ENCODE measurements around the gene ADGRA3. TPM values are rescaled to one million over a fixed set of nuclear protein-coding genes. Genes with fewer than 3 reads are reported as not detected.

The ADGRA3 gene
- total RNA-seq, 2 donors from 2014 or later, result 5.3 to 8.2 TPM

DNA sequence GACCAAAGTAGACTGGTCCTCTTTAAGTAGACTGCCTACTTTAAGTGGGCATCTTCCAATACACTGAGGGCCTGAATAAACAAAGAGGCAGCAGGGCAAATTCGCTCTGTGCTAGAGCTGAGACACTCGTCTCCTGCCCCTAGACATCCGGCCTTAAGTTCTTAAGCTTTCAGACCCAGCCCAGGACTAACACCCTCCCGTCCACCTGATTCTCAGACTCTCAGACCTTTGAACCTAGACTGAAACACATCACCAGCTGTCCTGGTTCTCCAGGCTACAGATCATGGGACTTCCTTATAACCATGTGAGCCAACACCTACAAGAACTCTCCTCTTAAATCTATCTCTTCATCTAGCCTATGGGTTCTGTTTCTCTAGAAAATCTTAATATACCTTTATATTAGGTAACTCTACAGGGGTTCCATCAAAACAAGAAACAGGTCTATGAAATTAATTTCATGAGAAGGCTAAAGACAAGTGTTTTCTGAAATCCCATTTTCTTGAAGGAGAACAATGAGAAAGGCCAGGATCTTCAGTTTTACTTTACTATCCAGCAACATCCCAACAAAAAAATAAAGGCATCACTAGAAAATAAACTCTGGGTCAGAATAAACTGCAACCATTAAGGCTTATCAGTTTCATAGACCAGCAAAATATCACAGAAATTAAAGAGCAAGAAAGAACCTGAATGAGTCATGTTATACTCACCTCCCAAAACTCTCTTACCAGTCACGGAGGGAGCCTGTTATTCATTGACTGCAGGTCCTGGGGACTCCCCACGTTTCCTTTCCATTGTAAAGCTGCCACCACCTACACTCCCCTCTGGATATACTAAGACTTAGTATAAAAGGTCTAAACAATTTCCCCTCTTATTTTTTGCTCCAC, 14.8 kb downstream of the ADGRA3 start:
- H3K27ac Mint-ChIP-seq, result no peak overlapping the region
- DNase-seq (ENCODE audit: low spot score) (no peak), ATAC-seq (no peak)

DNA sequence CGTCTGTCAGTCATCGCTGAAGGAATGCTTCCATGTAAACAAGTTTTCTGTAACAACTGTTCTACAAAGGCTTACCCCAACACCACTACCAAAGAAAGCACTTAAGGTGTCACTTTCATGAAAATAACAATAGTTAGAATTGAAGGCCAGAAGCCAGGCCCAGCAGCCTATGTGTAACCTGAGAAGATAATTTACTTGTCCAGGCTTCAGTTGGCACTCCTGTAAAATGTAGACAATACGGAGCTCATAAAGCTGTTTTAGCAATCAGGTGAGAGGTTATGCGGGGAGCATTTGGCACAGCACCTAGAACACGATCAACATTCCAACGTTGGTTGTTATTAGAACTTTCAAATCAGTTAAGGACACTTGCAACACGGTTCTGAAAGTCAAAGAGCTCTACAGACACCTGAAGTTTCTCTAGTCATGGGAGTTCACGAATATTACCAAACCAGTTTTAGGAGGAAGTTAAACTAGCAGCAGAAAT, 15.7 kb downstream of the ADGRA3 start:
- Mint-ChIP-seq H3K9me3 (no peaks in the 10 kb centered on the region), H3K36me3 (no peaks in the 10 kb centered on the region), H3K27me3 (no peaks in the 10 kb centered on the region), H3K27ac (no peak overlapping the region), H3K4me3 (no peak overlapping the region), H3K4me1 (ENCODE audit: low read depth in 2 of 2) (no peaks in the 10 kb centered on the region)
- no peak for DNase-seq (ENCODE audit: low spot score)
- no peak for ATAC-seq

More for the DNA sequence above, 14.8 kb downstream of the ADGRA3 start:
- peaks cover 6 to 7% of the 10 kb centered on the region in 2 donors for H3K4me1 Mint-ChIP-seq (ENCODE audit: low read depth in 2 of 2)
- H3K4me3 Mint-ChIP-seq, result no peak overlapping the region
- no peaks in the 10 kb centered on the region for H3K36me3 Mint-ChIP-seq
- H3K27me3 Mint-ChIP-seq, result no peaks in the 10 kb centered on the region
- no peaks in the 10 kb centered on the region for H3K9me3 Mint-ChIP-seq

DNA sequence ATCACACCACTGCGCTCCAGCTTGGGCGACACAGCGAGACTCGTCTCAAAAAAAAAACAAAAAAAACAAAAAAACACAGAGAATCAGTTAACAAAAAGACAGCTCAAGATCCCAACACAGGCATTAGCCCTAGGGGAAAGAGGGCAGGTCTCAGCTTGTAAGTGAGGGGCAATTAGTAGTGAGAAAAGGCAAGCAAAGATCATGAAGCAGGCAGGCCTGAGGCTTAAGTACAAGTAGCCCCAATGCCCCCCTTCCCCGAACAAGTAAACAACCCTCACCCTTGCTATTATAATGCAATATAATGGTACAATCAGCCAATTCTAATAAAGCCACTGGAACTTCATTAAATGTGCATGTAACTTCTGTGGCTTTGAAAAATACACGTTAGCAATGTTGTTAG, 17.0 kb downstream of the ADGRA3 start:
- no peaks in the 10 kb centered on the region for H3K9me3 Mint-ChIP-seq
- no peaks in the 10 kb centered on the region for H3K27me3 Mint-ChIP-seq
- no peak overlapping the region for H3K27ac Mint-ChIP-seq
- no peak overlapping the region for H3K4me3 Mint-ChIP-seq
- ATAC-seq (no peak), DNase-seq (ENCODE audit: low spot score) (no peak)
- no peaks in the 10 kb centered on the region for H3K4me1 Mint-ChIP-seq (ENCODE audit: low read depth in 2 of 2)
- H3K36me3 Mint-ChIP-seq, result no peaks in the 10 kb centered on the region

DNA sequence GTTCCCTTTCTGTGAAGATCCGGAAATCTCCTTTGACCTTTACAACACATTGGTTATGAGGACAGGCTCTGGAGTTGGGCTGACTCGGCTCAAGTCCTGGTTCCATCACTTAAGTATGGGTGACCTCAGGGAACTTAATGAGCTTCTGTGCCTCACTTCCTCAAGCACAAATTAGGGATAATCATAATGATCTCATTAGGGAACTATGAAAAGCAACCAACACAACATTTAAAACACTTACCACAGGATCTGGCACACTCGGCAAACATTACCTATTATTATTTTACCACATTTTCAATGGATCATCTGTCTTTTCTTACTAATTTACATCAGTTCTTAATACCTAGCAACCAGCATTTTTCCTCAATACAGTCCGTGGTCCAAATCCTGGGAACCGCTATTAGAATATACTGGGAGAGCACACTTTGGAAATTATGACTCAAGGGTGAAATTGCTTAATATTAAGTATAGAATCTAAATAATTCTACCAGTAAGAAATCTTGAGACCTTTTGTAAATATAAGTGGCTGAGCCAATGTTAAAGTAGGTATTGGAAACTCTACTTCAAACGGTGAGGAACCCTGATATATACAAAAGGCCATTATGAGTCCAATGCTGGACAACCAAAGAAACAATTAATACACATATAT, 19.6 kb downstream of the ADGRA3 start:
- ATAC-seq (no peak), DNase-seq (ENCODE audit: low spot score) (no peak)
- Mint-ChIP-seq H3K4me3 (no peak overlapping the region), H3K27me3 (no peaks in the 10 kb centered on the region), H3K27ac (no peak overlapping the region), H3K36me3 (no peaks in the 10 kb centered on the region), H3K9me3 (no peaks in the 10 kb centered on the region), H3K4me1 (ENCODE audit: low read depth in 2 of 2) (no peaks in the 10 kb centered on the region)

DNA sequence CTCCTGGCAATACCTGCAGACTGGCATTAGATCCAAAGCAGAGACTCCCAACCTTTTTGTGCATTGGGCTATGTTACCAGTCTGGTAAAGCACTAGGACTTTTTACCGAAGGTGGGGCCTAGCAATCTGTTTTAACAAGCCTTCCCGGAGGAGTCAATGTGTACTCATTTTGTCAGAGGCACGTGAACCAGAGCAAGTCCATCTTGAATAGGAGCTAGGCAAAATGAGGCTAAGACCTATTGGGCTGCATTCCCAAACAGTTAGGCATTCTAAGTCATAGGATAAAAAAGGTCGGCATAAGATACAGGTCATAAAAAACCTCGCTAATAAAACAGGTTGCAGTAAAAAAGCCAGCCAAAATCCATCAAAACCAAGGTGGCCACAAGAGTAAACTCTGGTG, 22.3 kb downstream of the ADGRA3 start:
- Mint-ChIP-seq H3K9me3 (no peaks in the 10 kb centered on the region), H3K4me1 (ENCODE audit: low read depth in 2 of 2) (no peaks in the 10 kb centered on the region), H3K4me3 (no peak overlapping the region), H3K27me3 (no peaks in the 10 kb centered on the region), H3K27ac (no peak overlapping the region), H3K36me3 (no peaks in the 10 kb centered on the region)
- ATAC-seq (no peak), DNase-seq (ENCODE audit: low spot score) (no peak)

DNA sequence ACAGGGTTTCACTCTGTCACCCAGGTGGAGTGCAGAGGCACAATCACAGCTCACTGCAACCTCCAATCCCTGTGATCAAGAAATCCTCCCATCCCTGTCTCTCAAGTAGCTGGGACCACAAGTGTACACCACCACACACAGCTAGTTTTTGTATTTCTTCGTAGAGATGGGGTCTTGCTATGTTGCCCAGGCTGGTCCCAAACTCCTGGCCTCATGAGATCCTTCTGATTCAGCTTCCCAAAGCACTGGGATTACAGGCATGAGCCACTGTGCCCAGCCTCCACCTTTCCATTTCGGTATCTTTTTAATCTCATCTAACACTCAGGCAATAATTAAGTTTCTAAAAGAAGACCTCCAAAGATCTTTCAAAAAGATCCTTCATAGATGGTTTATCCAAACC, 22.9 kb downstream of the ADGRA3 start:
- no peak for ATAC-seq
- H3K4me3 Mint-ChIP-seq, result no peak overlapping the region
- no peak for DNase-seq (ENCODE audit: low spot score)
- H3K27ac Mint-ChIP-seq, result no peak overlapping the region
- H3K27me3 Mint-ChIP-seq, result no peaks in the 10 kb centered on the region
- H3K36me3 Mint-ChIP-seq, result no peaks in the 10 kb centered on the region
- H3K9me3 Mint-ChIP-seq, result no peaks in the 10 kb centered on the region
- H3K4me1 Mint-ChIP-seq (ENCODE audit: low read depth in 2 of 2), result no peaks in the 10 kb centered on the region

DNA sequence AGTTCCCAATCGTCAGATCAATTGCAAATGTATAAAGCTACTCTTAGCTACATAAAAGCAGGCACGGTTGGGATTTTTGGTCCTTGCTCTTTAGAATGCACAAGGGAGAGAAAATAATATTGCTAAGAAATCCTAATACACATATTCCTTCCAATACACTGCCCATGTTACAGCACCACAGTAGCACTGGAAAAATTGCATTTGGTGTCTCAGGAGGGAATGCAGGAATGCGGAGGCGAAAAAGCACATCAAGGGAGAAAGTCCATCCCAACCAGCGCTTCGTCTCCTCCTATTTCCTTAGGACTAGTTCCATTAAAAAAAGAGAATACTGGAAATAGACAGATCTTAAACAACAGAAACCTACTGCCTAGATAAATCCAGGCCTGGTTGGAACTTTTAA, 23.9 kb downstream of the ADGRA3 start:
- Mint-ChIP-seq H3K27me3 (no peaks in the 10 kb centered on the region), H3K9me3 (no peaks in the 10 kb centered on the region), H3K4me1 (ENCODE audit: low read depth in 2 of 2) (no peaks in the 10 kb centered on the region), H3K27ac (no peak overlapping the region), H3K4me3 (no peak overlapping the region), H3K36me3 (no peaks in the 10 kb centered on the region)
- no peak for DNase-seq (ENCODE audit: low spot score)
- ATAC-seq, result no peak

DNA sequence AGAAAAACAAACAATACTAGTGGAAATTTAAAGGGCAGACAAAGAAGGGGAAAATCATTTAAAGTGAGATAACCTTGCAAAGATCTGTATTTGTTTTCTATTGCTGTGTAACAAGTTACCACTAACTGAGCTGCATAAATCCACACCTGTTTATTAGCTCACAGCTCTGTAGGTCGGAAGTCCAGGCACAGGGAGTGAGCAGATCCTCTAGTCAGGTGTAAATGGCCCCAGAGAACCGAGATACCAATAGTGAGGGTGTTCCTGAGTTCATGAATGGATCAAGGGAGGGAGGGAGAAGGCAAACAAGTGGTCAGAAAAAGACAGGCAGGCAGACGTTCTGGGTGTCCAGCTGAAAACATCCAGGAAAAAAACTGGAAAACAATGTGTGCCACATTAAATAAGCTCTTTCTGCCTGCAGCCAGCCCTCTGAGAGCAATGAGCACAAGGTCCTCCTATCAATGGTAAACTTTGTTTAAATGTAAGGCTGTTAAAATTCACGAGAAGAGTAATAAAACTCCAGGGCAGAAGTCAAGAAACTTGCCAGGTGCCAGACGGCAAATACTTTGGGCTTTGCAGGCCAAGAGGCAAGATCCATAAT, 25.0 kb downstream of the ADGRA3 start:
- no peak for ATAC-seq

DNA sequence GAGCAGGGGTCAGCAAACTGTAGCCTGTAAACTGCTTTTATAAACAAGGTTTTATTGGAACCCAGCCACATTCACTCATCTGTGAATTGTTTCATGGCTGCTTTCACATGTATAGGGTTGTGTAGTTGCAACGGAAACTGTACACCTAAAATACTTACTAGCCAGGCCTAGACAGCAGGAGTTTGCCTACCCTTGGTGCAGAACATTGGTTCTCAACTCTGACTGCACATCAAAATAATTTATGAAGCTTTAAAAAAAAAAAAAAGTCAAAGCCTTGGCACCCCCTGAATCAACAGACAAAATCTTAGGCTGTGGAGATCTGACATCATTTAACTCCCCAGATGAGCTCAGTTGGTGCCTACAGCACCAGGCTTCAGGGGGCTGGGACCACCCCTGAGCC, 27.8 kb downstream of the ADGRA3 start:
- no peaks in the 10 kb centered on the region for H3K27me3 Mint-ChIP-seq
- no peaks in the 10 kb centered on the region for H3K36me3 Mint-ChIP-seq
- H3K4me3 Mint-ChIP-seq, result no peak overlapping the region
- ATAC-seq (no peak), DNase-seq (ENCODE audit: low spot score) (no peak)
- peak overlapping the region in 1 of 2 donors; percentile 43 for H3K27ac Mint-ChIP-seq
- no peaks in the 10 kb centered on the region for H3K9me3 Mint-ChIP-seq
- peaks cover 25 to 26% of the 10 kb centered on the region in 2 donors for H3K4me1 Mint-ChIP-seq (ENCODE audit: low read depth in 2 of 2)

More for the DNA sequence above, 25.0 kb downstream of the ADGRA3 start:
- H3K36me3 Mint-ChIP-seq, result no peaks in the 10 kb centered on the region
- H3K4me3 Mint-ChIP-seq, result no peak overlapping the region
- no peaks in the 10 kb centered on the region for H3K9me3 Mint-ChIP-seq
- H3K27ac Mint-ChIP-seq, result no peak overlapping the region
- H3K27me3 Mint-ChIP-seq, result no peaks in the 10 kb centered on the region
- DNase-seq (ENCODE audit: low spot score), result no peak
- peaks cover 3 to 5% of the 10 kb centered on the region in 2 donors for H3K4me1 Mint-ChIP-seq (ENCODE audit: low read depth in 2 of 2)

DNA sequence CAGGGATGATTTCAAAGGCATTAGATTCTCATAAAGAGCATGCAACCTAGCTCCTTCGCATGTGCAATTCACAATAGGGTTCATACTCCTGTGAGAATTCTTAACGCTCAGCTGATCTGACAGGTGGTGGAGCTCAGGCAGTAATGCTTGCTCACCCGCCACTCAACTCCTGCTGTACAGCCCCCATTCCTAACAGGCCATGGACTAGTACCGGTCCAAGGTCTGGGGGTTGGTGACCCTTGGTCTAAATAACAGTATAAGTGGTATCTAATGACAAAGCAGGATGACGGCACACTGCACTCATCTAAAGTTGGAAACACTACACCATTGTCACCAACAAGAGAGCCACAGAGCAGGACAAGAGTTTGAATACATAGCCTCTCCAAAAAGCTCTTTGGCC, 28.5 kb downstream of the ADGRA3 start:
- no peak for ATAC-seq
- H3K27me3 Mint-ChIP-seq, result no peaks in the 10 kb centered on the region
- no peak overlapping the region for H3K4me3 Mint-ChIP-seq
- H3K27ac Mint-ChIP-seq, result no peak overlapping the region
- H3K4me1 Mint-ChIP-seq (ENCODE audit: low read depth in 2 of 2), result peaks cover 28 to 29% of the 10 kb centered on the region in 2 donors
- DNase-seq (ENCODE audit: low spot score), result no peak
- no peaks in the 10 kb centered on the region for H3K36me3 Mint-ChIP-seq
- no peaks in the 10 kb centered on the region for H3K9me3 Mint-ChIP-seq

DNA sequence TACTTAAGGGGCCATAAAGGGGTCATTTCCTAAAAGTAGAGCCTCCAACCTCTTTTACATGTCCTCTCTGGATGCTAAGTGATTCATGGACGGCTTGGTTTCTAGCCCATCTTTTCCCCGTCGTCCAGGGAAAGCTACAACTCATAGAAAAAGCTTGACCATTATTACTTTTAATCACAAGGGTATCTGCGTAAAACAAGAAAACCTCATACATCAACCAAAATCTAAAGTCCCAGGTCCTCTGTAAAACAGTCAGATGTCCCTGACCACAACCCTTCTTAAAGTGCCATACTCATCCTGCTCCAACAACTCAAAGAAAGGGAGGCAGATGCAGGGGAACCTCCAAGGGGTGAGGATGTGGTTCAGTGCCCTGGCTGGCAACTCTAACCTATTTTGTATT, 29.6 kb downstream of the ADGRA3 start:
- H3K9me3 Mint-ChIP-seq, result no peaks in the 10 kb centered on the region
- H3K27me3 Mint-ChIP-seq, result no peaks in the 10 kb centered on the region
- peak overlapping the region in 1 of 2 donors; percentile 7 for H3K27ac Mint-ChIP-seq
- DNase-seq (ENCODE audit: low spot score) (no peak), ATAC-seq (no peak)
- no peaks in the 10 kb centered on the region for H3K36me3 Mint-ChIP-seq
- peaks cover 28 to 29% of the 10 kb centered on the region in 2 donors for H3K4me1 Mint-ChIP-seq (ENCODE audit: low read depth in 2 of 2)
- no peak overlapping the region for H3K4me3 Mint-ChIP-seq

DNA sequence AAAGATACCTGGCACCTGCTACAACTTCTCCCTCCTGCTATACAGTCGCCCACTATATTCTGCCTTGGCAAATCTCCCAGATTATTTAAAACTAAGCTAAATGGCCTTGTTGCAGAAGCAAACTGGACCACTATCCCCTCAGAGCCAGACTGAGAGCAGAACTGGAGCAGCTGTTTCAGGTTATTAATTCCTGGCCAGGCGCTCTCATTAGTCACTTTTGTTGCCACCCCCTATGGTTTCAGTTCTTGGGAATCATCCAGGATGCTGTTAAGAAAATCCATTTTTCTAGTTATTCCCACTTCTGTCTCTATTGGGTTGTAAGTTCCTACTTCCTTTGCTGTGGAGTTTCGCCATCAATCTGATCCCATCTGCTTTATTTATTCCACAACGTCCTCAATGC, 30.1 kb downstream of the ADGRA3 start:
- Mint-ChIP-seq H3K27ac (peak overlapping the region in 1 of 2 donors; percentile 7), H3K27me3 (no peaks in the 10 kb centered on the region), H3K4me3 (no peak overlapping the region), H3K4me1 (ENCODE audit: low read depth in 2 of 2) (peaks cover 28 to 29% of the 10 kb centered on the region in 2 donors), H3K9me3 (no peaks in the 10 kb centered on the region), H3K36me3 (no peaks in the 10 kb centered on the region)
- DNase-seq (ENCODE audit: low spot score) (no peak), ATAC-seq (no peak)

DNA sequence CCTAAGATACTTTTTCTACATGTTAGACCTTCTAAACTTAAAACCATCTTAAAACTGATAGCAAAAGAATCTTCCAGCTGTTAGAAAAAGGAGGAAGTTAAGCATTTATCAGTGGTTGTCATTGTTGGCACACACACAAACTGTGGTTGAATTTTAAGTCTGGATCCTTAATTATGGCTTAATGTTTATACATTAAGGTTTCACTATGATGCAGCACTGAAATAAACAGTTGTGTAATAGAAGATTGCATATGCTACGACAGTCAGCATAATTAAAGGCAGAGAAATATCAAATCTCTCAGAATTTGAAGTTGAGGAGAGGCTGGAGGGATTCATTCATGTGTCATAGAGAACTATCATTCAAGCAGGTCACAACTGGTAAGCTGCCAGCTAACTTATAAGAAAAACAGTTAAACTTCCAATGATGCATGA, 32.3 kb downstream of the ADGRA3 start:
- Mint-ChIP-seq H3K27me3 (no peaks in the 10 kb centered on the region), H3K36me3 (no peaks in the 10 kb centered on the region), H3K9me3 (no peaks in the 10 kb centered on the region), H3K27ac (peak overlapping the region in 1 of 2 donors; percentile 88), H3K4me1 (ENCODE audit: low read depth in 2 of 2) (peaks cover 31 to 35% of the 10 kb centered on the region in 2 donors), H3K4me3 (peak overlapping the region; percentile 40)
- peak; percentile 41 to 65 for ATAC-seq
- DNase-seq (ENCODE audit: low spot score), result no peak

Data from natural killer cell treated with Interleukin-12 subunit alpha and Interleukin-12 subunit beta and Interleukin-15 and Interleukin-18, amount 100 ng/mL, for 72 hours (primary cell).